ENCODE measurements around the gene TM6SF1.
"Not testable (repeated sequence)": the region's sequence is repeated elsewhere in the genome, so short reads cannot be mapped to it uniquely, and the experiment has no call there.

DNA sequence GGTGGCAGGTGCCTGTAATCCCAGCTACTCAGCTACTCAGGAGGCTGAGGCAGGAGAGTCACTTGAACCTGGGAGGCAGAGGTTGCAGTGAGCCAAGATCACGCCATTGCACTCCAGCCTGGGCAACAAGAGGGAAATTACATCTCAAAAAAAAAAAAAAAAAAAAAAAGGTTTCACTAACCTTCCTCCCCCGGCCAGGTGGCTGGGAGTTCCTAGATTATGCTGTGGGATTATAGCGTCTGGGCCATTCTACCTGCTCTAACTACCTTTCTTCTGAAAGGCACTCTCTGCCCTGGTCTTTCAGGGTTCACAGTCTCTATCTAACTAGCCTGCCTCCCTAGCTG, 15.5 kb upstream of the TM6SF1 start:
- TF ChIP-seq, protein P1, sequence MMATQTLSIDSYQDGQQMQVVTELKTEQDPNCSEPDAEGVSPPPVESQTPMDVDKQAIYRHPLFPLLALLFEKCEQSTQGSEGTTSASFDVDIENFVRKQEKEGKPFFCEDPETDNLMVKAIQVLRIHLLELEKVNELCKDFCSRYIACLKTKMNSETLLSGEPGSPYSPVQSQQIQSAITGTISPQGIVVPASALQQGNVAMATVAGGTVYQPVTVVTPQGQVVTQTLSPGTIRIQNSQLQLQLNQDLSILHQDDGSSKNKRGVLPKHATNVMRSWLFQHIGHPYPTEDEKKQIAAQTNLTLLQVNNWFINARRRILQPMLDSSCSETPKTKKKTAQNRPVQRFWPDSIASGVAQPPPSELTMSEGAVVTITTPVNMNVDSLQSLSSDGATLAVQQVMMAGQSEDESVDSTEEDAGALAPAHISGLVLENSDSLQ (IDR thresholded peaks at IDR 0.05): not testable (repeated sequence)
- TF ChIP-seq SP1 (IDR thresholded peaks at IDR 0.05); FOXM1 (IDR thresholded peaks at IDR 0.05; ENCODE audit: borderline replicate concordance); LEF1 (IDR thresholded peaks at IDR 0.05; ENCODE audit: borderline replicate concordance); ELF4 (IDR thresholded peaks at IDR 0.05); TARDBP (IDR thresholded peaks at IDR 0.05): not testable (repeated sequence)

Data from HEK293T (cell line).